ENCODE results near the gene ZWILCH.

DNA sequence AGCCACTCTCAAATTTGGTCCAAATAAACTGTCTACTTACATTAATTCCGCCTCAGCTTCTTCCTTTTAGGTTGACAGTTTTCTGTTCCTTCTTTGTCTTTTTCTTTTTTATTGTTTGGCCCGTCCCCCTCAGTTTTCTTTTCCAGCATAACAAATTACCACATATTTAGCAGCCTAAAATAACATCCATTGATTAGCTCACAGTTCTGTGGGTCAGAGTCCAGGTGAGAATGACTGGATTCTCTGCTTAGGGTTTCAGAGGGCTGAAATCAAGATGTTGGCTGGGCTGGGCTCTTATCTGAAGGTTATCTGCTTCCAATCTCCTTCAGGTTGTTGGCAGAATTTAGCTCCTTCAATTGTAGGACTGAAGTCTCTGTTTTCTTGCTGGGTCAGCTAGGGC is 85.3 kb downstream of the ZWILCH start:
- TF ChIP-seq POLR2A (IDR thresholded peaks at IDR 0.05) (no peak), POLR2AphosphoS5 (IDR thresholded peaks at IDR 0.05) (no peak)
- TF ChIP-seq, protein P1, sequence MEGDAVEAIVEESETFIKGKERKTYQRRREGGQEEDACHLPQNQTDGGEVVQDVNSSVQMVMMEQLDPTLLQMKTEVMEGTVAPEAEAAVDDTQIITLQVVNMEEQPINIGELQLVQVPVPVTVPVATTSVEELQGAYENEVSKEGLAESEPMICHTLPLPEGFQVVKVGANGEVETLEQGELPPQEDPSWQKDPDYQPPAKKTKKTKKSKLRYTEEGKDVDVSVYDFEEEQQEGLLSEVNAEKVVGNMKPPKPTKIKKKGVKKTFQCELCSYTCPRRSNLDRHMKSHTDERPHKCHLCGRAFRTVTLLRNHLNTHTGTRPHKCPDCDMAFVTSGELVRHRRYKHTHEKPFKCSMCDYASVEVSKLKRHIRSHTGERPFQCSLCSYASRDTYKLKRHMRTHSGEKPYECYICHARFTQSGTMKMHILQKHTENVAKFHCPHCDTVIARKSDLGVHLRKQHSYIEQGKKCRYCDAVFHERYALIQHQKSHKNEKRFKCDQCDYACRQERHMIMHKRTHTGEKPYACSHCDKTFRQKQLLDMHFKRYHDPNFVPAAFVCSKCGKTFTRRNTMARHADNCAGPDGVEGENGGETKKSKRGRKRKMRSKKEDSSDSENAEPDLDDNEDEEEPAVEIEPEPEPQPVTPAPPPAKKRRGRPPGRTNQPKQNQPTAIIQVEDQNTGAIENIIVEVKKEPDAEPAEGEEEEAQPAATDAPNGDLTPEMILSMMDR (IDR thresholded peaks at IDR 0.05) = no peak
